Ascending aorta (tissue), 2 donors: ENCODE data around the gene MMP2. TPM values are rescaled to one million over a fixed set of nuclear protein-coding genes. Genes with fewer than 3 reads are reported as not detected.

Source experiments
- DNase-seq, 2 donors: peaks; one replicate each; pipeline ENCODE4 v3.0.0-alpha.2; 2019; ENCODE audit warnings: low spot score in 2 of 2
- H3K27ac ChIP-seq, 2 donors: fragments of 200-600 bp; sonication (generic); one replicate each; pipeline ENCODE4 v1.5.1; 2016 to 2017; ENCODE audit warnings: mild to moderate bottlenecking in 1 of 2
- H3K27me3 ChIP-seq: fragments of 200-600 bp; sonication (generic); one replicate; pipeline ENCODE4 v1.5.1; 2017
- H3K36me3 ChIP-seq, 2 donors: fragments of 200-600 bp; sonication (generic); one replicate each; pipeline ENCODE4 v1.5.1; 2016
- H3K4me1 ChIP-seq, 2 donors: fragments of 200-600 bp; sonication (generic); one replicate each; pipeline ENCODE4 v1.5.1; 2016 to 2017; ENCODE audit warnings: mild to moderate bottlenecking in 1 of 2
- H3K4me3 ChIP-seq, 2 donors: fragments of 200-600 bp; sonication (generic); one replicate each; pipeline ENCODE4 v1.5.1; 2016 to 2017; ENCODE audit warnings: mild to moderate bottlenecking in 1 of 2
- H3K9me3 ChIP-seq, 2 donors: fragments of 200-600 bp; sonication (generic); one replicate each; pipeline ENCODE4 v1.5.1; 2016
- intact Hi-C: fragments of 100-400 bp; cut with DNase I; formaldehyde crosslinking; loops from one replicate; pipeline ENCODE4 v1.15.1; 2023
- total RNA-seq: library from RNA; depleted of rRNA; stranded (reverse); fragments of >200 nt; gene quantifications from one replicate; pipeline ENCODE4 v1.1.0, GENCODE V29; 2016
- TF ChIP-seq, protein P1 (sequence below), 3 experiments: fragments of 200-600 bp in 2 of 3; fragments of 450-650 bp in 1 of 3; sonication (generic) in 2 of 3; IDR thresholded peaks; one replicate each; pipeline ENCODE4 v1.5.1; 2016 to 2019; ENCODE audit warnings: antibody characterized with exemption in 3 of 3, mild to moderate bottlenecking in 1 of 3, moderate library complexity in 1 of 3

Gene MMP2
- total RNA-seq, 1 donor from 2014 or later, result 325 TPM

GRCh38 chr16:55476625-55477533 is 2.1 kb upstream of the MMP2 start:
- no peak for DNase-seq
- peak overlapping the region in 1 of 2 donors; percentile 44 for H3K4me3 ChIP-seq
- intact Hi-C loops, result no loop called here

DNA sequence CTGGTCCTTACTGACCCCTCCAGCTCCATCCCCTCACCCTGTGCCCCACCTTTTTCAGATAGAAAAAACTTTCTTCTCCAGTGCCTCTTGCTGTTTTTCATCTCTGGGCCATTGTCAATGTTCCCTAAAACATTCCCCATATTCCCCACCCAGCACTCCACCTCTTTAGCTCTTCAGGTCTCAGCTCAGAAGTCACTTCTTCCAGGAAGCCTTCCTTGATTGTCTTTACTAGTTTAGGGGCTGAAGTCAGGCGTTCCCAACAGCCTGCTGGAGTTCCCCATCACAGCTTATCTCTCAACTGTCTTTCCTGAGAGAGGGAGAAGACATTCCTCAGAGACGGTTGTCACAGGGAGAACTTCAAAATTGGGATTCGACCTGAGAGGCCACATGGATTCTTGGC is 1.3 kb upstream of the MMP2 start:
- no peak overlapping the region for H3K4me3 ChIP-seq
- H3K36me3 ChIP-seq, result peaks cover 1 to 2% of the 10 kb centered on the region in 2 donors
- H3K9me3 ChIP-seq, result no peaks in the 10 kb centered on the region
- TF ChIP-seq, protein P1, sequence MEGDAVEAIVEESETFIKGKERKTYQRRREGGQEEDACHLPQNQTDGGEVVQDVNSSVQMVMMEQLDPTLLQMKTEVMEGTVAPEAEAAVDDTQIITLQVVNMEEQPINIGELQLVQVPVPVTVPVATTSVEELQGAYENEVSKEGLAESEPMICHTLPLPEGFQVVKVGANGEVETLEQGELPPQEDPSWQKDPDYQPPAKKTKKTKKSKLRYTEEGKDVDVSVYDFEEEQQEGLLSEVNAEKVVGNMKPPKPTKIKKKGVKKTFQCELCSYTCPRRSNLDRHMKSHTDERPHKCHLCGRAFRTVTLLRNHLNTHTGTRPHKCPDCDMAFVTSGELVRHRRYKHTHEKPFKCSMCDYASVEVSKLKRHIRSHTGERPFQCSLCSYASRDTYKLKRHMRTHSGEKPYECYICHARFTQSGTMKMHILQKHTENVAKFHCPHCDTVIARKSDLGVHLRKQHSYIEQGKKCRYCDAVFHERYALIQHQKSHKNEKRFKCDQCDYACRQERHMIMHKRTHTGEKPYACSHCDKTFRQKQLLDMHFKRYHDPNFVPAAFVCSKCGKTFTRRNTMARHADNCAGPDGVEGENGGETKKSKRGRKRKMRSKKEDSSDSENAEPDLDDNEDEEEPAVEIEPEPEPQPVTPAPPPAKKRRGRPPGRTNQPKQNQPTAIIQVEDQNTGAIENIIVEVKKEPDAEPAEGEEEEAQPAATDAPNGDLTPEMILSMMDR (IDR thresholded peaks at IDR 0.05), result no peak
- DNase-seq, result no peak
- H3K27me3 ChIP-seq, result no peaks in the 10 kb centered on the region
- peaks cover 0 to 8% of the 10 kb centered on the region in 2 donors for H3K4me1 ChIP-seq
- H3K27ac ChIP-seq, result peak overlapping the region; percentile 74 to 90
- intact Hi-C loops, result no loop called here

More at GRCh38 chr16:55476625-55477533, 2.1 kb upstream of the MMP2 start:
- Histone ChIP-seq H3K27ac (peak overlapping the region; percentile 74 to 90), H3K9me3 (no peaks in the 10 kb centered on the region), H3K36me3 (no peaks in the 10 kb centered on the region), H3K4me1 (peaks cover under 1 to 9% of the 10 kb centered on the region in 2 donors), H3K27me3 (no peaks in the 10 kb centered on the region)
- TF ChIP-seq, protein P1 (IDR thresholded peaks at IDR 0.05), result no peak

DNA sequence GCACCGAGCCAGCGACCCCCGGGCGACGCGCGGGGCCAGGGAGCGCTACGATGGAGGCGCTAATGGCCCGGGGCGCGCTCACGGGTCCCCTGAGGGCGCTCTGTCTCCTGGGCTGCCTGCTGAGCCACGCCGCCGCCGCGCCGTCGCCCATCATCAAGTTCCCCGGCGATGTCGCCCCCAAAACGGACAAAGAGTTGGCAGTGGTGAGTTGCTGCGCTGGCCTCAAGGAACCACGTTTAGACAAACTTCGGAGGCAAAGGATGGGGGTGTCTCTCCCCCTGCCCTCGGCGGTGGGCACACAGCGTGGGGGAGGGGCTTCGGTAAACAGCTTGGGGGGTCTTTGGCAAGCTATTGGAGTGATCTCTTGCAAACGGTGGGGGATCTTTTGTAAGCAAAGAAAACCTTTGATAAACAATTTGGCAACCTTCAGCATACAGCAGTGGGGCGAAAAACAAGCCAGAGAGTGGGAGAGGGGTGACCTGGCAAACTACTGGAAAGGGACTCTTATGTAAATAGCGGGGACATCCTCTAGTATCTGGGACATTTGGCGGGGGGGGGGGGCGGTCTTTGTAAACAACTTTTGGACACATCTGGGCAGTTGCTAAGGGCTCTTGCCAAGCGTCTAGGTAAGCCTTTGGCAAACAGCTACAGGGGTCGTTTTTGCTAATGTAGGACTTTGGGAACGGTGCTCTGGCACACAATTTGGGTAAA is 587 bp downstream of the MMP2 start:
- H3K9me3 ChIP-seq, result no peaks in the 10 kb centered on the region
- TF ChIP-seq, protein P1 (IDR thresholded peaks at IDR 0.05), result no peak
- H3K4me1 ChIP-seq, result peaks cover 0 to 8% of the 10 kb centered on the region in 2 donors
- no peaks in the 10 kb centered on the region for H3K27me3 ChIP-seq
- intact Hi-C loops, result loop anchor here (2.0 kb wide), 1 partner anchor 29 kb away; the partner anchor contains the start of gene LPCAT2
- H3K4me3 ChIP-seq, result peak overlapping the region; percentile 83 to 84
- DNase-seq, result no peak
- peak overlapping the region; percentile 74 to 90 for H3K27ac ChIP-seq
- peaks cover 20% of the 10 kb centered on the region in 2 donors for H3K36me3 ChIP-seq

- Histone ChIP-seq H3K36me3 (peaks cover 26 to 27% of the 10 kb centered on the region in 2 donors), H3K9me3 (no peaks in the 10 kb centered on the region), H3K4me1 (peaks cover 0 to 8% of the 10 kb centered on the region in 2 donors), H3K27ac (peak overlapping the region; percentile 74 to 90), H3K27me3 (no peaks in the 10 kb centered on the region), H3K4me3 (peak overlapping the region; percentile 83 to 84)
- intact Hi-C loops, result loop anchor here (2.0 kb wide), 1 partner anchor 29 kb away; the partner anchor contains the start of gene LPCAT2
- TF ChIP-seq, protein P1 (IDR thresholded peaks at IDR 0.05), result no peak
- DNase-seq, result peak; percentile 60 to 91
Measured at GRCh38 chr16:55480228-55480655, 1.2 kb downstream of the MMP2 start.

DNA sequence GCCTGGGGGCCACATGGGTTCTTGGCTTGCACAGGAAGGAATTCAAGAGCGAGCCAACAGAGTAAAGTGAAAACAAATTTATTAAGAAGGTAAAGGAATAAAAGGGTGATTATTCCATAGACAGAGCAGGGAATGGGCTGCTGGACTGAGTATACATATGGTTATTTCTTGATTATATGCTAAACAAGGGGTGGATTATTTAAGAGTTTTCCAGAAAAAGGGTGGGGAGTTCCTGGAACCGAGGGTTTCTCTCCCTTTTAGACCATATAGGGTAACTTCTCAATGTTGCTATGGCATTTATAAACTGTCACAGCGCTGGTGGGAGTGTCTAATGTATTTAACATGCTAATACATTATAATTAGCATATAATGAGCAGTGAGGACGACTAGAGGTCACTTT is 2.0 kb downstream of the MMP2 start:
- Histone ChIP-seq H3K27me3 (no peaks in the 10 kb centered on the region), H3K4me3 (peak overlapping the region; percentile 83 to 84), H3K27ac (peak overlapping the region; percentile 74 to 90), H3K36me3 (peaks cover 31 to 32% of the 10 kb centered on the region in 2 donors), H3K9me3 (no peaks in the 10 kb centered on the region), H3K4me1 (peaks cover 0 to 8% of the 10 kb centered on the region in 2 donors)
- no peak for DNase-seq
- TF ChIP-seq, protein P1 (IDR thresholded peaks at IDR 0.05), result no peak
- intact Hi-C loops, result loop anchor here (2.0 kb wide), 1 partner anchor 28 kb away; the partner anchor contains the start of gene LPCAT2
